HT-29 (cell line): ENCODE data around the gene CCSER1. TPM values are rescaled to one million over a fixed set of nuclear protein-coding genes. Genes with fewer than 3 reads are reported as not detected.

ENCODE experiments used
- DNase-seq: peaks from one replicate; pipeline ENCODE4 v3.0.0-alpha.2; 2015; ENCODE audit warnings: low spot score
- total RNA-seq: library from RNA; depleted of rRNA; stranded (reverse); fragments of >200 nt; shearing (Covaris generic); gene quantifications from 2 replicates; pipeline ENCODE4 v1.2.3, GENCODE V29; 2014

The CCSER1 gene
- total RNA-seq, 1 experiment from 2014 or later: 12.3 TPM

GRCh38 chr4:90127706-90128345 lies 632 bp downstream of the CCSER1 start:
- no peak for DNase-seq

DNA sequence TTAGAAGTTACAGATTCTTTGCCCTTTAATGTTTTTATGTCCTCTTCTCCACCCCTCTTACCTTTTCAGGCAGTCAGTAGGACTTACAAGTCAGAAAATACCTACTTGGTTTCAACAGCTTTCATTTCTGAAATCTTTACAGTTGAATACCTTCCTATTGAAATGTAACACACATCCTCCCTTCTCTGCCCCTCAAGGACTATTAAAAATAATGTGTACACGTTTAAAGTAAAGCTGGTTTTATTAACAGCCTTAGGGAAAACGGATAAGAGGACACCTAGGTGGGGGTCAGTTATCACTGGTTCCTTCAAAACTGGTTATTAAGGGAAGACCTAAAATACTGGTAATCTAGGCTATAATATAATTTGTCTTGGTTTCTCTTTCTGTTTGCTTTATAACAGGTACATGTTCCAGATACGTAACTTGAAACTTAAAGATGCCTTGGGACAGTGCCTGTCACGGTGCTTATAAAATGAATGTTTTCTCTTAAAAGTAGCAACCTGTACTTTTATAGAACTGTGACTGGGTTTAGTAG lies 1.8 kb downstream of the CCSER1 start:
- DNase-seq: no peak

DNA sequence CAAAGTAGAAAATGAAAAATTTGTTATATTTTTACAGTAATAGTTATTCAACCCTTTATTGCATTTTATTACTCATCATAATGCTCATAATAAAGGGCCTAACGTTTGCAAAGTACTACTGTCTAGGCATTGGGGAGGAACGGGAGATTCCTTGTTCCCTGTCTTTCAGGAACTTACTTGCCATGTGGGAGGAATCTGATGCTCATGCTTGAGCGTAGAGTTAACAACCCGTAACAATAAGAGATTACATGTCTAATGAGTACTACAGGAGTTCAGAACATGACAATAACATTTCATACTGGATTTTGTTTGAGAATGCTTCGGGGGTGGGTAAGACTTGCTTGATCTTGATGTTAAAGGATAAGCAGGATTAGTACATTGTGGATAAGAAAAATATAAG lies 2.9 kb downstream of the CCSER1 start:
- DNase-seq: peak; percentile 42

- DNase-seq: no peak
These were observed 10.4 kb downstream of the CCSER1 start for GRCh38 chr4:90137555-90137954.

DNA sequence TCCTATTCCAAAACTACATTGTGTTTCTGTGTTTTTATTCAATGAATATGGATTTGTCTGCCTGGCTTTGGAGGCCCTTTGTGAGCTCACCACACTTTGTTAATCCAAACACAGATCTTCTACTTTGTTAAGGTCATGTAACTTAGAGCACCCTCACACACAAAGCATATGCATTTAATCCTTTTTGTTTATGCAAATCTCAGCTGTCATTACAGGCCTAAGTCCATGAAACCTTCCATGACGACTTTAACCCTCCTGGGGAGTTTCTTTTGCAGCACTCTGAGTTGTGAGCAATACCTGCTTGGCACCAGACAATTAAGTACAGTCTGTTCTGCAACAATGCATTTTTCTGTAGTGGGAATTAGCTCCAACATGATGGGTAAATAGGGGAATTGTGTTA lies 14.9 kb downstream of the CCSER1 start:
- no peak for DNase-seq

DNA sequence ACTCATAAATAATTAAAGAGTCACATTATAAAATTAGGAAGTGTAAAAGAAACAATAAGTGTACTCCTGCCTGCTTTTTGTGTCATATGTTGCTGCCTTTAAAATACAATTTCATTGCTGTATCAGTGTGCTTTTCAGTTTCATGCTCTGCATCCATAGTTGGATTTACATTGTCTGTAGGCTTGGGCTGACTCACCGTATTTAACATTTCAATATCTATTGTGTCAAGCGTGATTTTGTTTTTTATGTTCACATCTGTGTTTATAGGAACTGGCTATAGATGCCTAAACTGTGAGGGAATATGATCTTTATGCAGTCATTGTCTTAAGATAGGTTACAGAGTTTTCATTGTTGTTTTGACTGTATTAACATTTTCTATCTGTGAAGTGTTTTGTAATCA lies 18.1 kb downstream of the CCSER1 start:
- DNase-seq: no peak

DNA sequence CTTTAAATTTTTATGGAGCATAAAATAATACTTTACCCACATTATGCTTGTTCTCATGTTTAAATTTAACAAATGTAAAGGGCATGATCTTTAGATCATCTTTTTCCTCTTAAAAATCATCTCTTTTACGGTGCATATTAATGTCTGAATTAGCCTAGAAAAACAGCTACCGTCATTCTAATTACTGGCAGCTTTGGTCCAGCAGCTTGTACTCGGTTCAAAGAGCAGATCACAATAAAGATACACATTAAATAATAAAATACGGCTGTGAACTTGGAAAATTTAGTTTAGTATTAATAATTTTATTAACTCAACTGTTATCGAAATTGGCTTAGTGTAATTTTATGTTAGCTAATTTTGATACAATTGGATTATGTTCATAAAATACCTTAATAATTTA lies 19.1 kb downstream of the CCSER1 start:
- DNase-seq: no peak

DNA sequence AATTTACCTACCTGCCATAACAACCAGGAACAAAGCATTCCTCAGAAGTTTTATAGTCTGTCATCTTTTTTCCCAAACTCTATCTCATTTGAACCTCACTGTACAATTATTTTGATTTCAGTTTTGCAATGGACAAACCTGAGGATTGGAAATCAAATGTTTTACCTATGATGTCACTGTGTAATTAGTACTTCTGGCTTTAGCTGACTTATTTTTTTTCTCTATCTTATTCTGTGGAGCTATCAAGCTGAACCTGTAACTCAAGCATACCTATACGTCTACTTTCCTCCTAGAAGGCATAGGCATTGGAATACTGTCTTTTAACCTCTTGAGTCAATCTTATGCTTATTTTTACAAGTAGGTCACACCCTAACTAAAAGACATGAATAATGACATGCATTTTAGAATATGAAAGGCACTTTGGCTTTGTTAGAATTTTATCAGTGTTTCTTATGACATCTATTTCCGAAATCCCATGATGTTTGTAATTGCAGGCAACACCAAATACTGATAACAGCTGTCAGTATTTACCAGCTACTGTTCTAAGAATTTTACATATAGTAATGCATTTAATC lies 21.5 kb downstream of the CCSER1 start:
- DNase-seq: no peak

GRCh38 chr4:90152024-90152423 lies 24.8 kb downstream of the CCSER1 start:
- DNase-seq: no peak

GRCh38 chr4:90159193-90159592 lies 32.0 kb downstream of the CCSER1 start:
- peak; percentile 45 for DNase-seq

- no peak for DNase-seq
These were observed 32.9 kb downstream of the CCSER1 start for GRCh38 chr4:90160044-90160443.

- no peak for DNase-seq
These were observed 35.4 kb downstream of the CCSER1 start for GRCh38 chr4:90162566-90162965.

- DNase-seq: no peak
These were observed 36.7 kb downstream of the CCSER1 start for GRCh38 chr4:90163872-90164271.

GRCh38 chr4:90165883-90166282 lies 38.7 kb downstream of the CCSER1 start:
- DNase-seq: no peak

DNA sequence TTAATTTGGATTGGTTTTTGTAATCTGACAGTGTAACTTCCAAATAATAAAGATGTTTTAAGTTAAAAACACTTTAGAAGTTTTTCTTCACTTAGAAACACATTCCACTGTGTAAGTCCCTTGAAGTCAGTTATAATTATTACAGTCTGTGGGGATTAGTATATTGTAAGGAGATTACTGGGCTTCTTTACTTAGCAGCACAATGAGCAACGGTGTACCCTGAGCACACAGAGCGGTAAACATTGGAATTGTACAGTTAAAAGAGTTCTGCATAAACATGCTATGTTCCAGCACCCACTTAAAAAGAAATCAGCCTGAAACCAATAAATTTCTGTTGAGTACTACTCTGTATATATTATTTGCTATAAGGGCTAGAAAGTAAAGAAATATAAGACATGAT lies 44.3 kb downstream of the CCSER1 start:
- no peak for DNase-seq

DNA sequence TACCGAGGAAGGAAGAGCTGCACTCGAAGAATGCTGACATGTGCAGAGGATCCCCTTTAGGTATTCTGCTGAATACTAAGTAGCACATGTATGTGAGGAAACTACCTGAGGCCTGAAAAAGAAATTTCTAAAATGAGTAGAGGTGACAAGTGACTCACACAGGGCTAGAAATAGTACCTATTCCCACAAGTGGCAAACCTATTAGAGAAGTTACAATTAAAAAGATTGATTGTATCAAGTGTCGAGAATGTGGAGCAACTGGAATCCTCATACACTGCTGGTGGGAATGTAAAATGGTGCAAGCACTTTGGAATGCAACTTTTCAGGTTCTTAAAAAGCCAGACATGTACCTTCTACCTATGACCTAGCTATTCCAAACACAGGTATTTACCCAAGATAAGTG lies 47.4 kb downstream of the CCSER1 start:
- DNase-seq: peak; percentile 90

- DNase-seq: peak; percentile 39
These were observed 54.5 kb downstream of the CCSER1 start for GRCh38 chr4:90181644-90182043.

DNA sequence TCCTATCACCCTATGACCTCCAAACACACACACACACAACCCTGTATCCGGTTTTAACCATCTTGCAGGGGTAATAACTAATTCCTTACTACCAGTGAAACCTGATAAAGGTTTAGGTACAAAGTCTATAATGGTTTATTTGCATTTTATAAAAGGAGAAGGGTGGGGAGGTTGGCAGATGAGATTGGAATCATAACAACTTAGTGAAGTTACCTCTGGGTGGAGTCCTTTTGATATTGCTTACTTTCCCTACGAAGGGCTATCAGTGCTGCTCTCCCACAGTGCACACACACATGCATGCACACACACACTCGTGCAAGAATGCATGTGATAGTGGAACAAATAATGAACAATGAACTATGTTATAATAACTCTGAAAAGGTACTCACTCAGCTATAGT lies 56.1 kb downstream of the CCSER1 start:
- peak; percentile 72 for DNase-seq

- DNase-seq: peak; percentile 56
These were observed 57.4 kb downstream of the CCSER1 start for GRCh38 chr4:90184560-90184959.

DNA sequence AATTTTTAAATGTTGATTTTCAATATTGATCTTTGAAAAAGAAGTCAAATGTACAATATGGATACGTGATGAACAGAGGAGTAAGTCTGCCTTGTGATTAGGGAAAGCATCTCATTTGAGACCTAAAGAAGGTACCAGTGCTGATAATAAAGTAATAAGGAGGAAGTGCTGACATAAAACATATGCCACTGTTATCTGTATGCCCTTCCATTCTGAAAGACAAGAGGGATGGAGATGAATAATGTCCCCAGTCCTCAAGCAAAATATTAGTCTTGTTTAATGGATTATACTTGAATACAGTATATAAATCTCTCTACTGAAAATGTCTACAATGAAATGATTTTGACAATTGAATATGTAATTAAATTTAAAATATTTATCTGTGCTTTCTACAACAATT lies 58.2 kb downstream of the CCSER1 start:
- no peak for DNase-seq

- DNase-seq: peak; percentile 45
These were observed 59.0 kb downstream of the CCSER1 start for GRCh38 chr4:90186229-90186628.

- no peak for DNase-seq
These were observed 60.1 kb downstream of the CCSER1 start for GRCh38 chr4:90187148-90187884.

- DNase-seq: no peak
These were observed 62.0 kb downstream of the CCSER1 start for GRCh38 chr4:90189178-90189577.
